HG03571 (cell line): ENCODE data around the gene PLEKHJ1.

ENCODE experiments used
- ATAC-seq: cut with Tn5 transposase; IDR thresholded peaks from one replicate; pipeline ENCODE4 v1.9.1; 2021; ENCODE audit not compliant: unreplicated experiment

Gene PLEKHJ1

DNA sequence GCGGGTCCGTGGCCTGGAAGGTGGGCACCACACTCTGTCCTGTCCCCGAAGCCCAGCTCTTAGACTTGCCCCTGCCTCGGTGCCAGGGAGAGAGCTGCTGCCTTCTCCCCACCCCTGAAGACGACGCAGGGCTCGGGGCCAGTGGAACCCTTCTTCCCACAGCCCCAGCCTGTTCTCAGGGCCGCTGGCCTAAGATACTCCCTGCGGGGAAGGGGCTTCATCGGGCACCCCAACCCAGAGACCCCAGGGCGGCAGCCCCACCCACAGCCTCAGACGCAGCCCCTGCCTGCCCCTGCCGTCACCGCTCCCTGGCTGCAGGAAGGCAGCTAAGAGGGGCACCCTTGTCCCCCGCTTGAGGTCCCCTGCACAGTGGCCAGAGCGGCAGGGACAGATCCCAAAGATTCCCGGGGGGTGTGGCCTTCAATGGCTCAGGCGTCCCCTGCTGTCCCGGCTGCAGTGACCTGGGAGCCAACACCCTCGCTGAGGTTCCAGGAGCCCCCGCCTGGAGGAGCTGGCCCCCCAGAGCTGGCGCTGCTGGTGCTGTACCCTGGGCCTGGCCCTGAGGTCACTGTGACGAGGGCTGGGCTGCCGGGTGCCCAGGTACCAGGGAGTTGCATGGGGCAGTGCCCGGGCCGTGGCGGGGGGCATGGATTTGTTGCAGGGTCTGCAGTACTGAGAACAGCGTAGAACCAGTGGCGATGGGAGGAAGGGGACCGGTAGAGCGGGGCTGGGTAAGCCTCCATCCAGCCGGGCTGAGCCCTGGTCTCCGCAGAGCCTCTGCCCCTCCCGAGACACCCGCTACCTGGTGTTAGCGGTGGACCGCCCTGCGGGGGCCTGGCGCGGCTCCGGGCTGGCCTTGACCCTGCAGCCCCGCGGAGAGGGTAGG lies 14.0 kb upstream of the PLEKHJ1 start:
- no peak for ATAC-seq

DNA sequence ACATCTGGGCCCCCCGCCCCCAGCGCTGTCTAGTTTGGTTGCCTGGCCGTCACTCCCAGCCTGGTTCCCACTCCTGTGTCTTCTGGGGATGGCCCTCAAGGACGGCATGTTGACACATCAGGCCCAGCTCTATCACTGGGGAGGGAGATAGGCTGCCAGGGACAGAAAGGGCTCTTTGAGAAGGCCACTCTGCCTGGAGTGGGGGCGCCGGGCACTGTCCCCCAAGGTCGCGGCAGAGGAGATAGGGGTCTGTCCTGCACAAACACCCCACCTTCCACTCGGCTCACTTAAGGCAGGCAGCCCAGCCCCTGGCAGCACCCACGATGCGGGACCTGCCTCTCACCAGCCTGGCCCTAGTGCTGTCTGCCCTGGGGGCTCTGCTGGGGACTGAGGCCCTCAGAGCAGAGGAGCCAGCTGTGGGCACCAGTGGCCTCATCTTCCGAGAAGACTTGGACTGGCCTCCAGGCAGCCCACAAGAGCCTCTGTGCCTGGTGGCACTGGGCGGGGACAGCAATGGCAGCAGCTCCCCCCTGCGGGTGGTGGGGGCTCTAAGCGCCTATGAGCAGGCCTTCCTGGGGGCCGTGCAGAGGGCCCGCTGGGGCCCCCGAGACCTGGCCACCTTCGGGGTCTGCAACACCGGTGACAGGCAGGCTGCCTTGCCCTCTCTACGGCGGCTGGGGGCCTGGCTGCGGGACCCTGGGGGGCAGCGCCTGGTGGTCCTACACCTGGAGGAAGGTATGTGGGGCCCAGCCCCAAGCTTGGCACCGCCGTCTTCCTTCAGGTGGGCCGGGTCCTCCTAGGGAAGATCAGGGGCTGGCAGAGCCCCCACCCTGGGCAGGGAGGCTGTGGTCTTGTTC lies 13.1 kb upstream of the PLEKHJ1 start, which contains the start of gene AMH:
AMH (plus strand) TSS at position 314 of the 857 bp plus-strand sequence; CDS start at position 324, 10 bp downstream.
- no peak for ATAC-seq

- no peak for ATAC-seq
These were observed 12.2 kb upstream of the PLEKHJ1 start for GRCh38 chr19:2248136-2249009.

DNA sequence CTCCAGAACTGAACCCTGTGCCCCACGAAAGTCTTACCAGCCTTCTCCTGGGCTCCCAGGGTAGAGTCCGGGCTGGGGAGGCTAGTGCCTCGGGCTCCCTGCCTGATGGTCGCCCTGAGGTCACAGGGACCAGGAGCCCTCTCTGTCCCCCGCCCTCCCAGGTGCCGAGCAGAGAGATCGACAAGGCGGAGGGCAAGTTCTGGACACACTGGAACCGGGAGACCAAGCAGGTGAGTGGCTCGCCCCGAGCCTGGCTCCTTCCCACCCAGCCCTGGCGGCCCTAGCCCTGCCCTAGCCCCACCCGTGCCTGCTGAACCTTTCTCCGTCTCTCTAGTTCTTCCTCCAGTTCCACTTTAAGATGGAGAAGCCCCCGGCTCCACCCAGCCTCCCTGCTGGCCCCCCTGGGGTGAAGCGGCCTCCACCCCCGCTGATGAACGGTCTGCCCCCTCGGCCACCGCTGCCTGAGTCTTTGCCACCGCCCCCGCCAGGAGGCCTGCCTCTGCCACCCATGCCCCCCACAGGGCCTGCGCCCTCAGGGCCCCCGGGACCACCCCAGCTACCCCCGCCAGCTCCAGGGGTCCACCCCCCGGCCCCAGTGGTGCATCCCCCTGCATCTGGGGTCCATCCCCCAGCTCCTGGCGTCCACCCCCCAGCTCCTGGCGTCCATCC lies 11.4 kb upstream of the PLEKHJ1 start:
- ATAC-seq, result no peak

DNA sequence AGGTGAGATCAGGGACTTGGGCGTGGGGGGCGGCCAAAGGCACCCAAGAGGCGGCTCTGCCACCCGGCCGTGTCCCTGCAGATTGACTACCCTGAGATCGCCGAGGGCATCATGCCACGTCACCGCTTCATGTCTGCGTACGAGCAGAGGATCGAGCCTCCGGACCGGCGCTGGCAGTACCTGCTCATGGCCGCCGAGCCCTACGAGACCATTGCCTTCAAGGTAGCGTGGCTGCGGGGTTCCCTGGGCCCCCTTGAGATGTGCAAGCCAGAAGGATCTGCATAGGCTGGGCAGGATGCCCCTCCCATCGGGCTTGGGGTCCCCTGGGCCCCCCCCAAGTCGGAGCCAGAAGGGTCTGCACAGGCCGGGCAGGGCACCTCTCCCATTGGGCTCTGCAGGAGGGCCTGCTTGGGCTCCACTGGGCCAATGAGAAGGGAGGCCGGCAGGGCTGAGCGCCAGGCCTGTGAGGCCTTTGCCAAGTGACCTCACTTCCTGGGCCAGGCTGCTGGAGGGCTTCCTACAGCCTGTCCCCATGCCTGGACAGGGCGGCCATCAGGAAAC lies 10.8 kb upstream of the PLEKHJ1 start:
- ATAC-seq, result no peak

GRCh38 chr19:2246014-2246620 lies 10.0 kb upstream of the PLEKHJ1 start:
- ATAC-seq, result no peak

DNA sequence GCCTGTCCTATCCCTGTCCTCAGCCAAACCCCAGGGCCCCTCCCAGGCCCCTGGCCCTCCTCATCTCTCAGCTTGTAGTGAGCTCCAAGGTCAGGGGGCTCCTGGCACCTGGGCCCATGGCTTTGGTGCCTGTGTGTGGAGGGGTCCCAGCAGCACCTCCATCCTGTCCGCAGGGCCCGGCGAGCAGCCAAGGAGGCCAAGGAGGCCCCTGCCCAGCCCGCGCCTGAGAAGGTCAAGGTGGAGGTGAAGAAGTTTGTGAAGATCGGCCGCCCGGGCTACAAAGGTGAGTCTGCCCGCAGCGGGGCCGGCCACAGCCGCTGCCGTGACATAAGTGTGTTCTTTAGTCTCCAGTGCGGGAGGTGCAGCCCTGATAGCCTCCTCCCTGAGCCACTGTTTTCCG lies 9.1 kb upstream of the PLEKHJ1 start:
- no peak for ATAC-seq

- no peak for ATAC-seq
These were observed 8.4 kb upstream of the PLEKHJ1 start for GRCh38 chr19:2244486-2244885.

GRCh38 chr19:2244125-2244411 lies 7.9 kb upstream of the PLEKHJ1 start:
- no peak for ATAC-seq

DNA sequence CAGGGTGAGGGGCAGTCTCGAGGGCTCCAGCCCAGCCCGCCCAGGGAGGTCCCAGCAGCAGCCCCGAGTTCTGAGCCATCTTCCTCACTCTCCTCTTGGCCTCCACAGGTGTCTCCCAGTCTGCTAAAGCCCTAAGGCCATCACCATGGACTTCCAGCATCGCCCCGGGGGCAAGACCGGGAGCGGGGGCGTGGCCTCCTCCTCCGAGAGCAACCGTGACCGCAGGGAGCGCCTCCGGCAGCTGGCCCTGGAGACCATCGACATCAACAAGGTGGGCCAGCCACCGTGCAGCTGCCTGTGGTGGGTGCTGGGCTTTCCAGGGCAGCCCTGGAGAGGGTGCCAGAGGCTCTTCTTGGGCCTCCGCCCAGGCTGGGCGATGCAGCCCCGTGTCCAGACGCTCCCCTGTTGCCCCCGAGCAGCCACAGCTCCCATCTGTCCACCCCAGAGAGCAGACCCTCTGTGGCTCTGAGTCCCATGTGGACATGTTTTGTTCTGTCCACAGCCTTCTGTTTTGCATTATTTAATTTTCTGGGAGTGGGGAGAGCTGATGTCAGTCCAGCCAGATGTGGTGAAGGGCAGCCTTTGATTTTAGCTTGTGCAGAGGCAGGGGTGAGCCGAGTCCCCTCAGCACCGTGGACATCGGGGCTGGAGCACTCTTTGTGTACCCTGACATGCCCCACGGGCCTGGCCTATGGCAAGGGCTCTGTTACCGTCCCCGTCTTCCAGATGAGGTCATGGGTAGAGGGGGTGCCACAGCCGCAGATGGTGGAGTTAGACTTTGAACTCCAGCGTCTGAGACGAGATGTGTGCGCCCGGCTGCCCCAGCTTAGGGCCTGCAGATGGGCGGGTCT lies 7.4 kb upstream of the PLEKHJ1 start:
- ATAC-seq, result no peak

GRCh38 chr19:2242816-2243215 lies 6.7 kb upstream of the PLEKHJ1 start:
- ATAC-seq, result no peak

DNA sequence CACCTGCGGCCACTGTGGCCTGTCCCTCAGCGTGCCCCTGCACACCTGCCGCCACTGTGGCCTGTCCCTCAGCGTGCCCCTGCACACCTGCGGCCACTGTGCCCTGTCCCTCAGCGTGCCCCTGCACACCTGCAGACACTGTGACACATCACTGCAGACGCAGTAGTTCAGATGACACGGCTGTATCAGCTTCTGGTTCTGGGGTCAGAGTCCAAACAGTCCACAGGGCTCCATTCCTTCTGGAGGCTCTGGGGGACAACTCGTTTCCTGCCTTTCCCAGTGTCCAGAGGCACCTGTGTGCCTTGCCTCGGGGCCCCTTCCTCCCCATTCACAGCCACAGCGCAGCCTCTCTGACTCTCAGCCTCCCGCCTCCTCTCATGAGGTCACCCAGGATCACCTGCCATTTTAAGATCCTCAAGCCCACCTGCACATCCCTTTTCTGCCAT lies 6.0 kb upstream of the PLEKHJ1 start:
- ATAC-seq, result no peak

DNA sequence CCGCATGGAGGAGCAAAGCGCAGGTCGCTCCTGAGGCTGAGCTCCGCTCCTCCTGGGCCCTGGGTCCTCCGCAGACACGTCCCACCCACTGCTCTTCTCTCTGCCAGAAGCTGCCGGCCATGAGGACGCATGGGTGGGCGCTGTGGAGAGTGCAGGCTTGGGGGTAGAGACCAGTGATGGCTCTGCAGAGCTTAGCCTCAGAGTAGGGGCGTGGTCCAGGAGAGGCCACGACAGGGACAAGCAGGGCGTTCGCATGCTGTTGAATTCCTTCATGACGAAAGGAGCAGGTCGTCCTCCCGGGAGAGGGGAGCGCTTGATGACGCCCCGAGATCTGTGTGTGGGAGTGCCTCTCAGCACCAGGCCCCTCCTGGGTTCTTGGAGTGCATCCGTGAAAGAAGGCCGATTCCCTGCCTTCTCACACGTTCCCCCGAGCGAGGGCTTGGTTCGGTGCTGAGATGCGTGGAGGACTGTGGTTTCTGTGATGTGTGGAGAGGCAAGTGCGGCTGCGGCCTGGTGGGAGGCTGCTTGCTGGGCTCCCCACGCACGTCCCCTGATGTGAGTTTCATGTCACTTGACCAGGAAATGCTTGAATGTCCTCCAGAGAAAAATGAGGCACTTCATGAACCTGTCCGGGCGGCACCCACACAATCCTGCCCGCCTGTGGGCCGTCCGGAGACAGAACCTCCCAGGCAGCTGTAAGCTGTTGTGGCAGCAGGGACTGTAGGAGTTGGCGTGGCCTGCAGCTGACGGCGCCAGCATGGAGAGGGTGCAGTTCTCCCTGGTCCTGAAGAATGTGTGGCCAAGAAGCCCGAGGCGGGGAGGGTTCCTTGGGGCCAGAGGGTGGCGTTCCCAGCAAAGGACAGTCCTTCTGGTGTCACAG lies 5.0 kb upstream of the PLEKHJ1 start:
- ATAC-seq, result no peak

DNA sequence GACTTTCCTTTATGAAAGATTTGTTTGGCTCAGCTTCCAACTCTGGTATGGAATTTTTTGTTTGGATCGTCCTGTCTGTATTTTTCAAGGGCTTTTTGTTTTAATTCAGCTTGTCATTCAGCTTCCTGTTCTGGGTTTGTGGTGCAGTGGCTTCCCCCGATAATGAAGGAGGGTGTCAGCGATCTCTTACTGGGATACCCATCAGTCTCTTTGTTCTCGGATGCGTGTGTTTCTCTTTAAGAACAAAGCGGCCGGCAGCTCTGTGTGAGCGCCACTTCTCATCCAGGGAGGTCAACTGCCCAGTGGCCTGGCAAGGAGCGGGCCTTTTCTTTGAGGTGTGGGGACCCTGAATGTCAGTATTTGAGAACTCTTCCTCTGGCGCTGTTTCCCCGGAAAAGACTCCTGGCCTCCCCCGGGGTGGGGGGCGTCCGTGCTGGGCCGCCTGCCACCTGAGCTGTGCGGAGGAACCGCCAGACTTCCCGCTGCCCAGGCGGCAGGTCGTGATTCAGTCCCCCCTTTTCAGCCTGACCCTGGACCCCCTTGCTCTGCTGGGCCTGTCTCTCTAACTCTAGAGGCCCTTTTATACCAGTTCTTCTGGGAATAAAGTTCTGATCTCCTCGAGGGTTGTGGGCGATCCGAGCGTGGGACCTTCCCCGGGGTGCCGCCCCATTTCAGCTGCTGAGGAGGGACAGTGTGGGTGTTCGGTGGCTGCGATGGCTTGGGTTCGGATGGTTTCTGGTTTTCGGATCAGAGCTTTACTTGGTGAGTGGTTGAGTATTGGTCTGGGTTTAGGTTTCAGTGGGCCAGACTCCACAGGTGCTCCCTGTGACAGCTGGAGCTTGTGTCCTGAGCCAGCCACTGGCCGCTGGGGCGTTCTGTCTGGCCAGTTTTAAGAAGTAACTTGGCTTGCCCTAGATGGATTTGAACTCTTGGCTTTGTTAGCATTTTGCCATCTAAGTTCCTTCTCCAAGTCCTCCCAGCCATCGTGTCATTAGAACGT lies 3.9 kb upstream of the PLEKHJ1 start:
- ATAC-seq, result no peak

GRCh38 chr19:2239173-2239572 lies 3.0 kb upstream of the PLEKHJ1 start:
- ATAC-seq, result no peak

DNA sequence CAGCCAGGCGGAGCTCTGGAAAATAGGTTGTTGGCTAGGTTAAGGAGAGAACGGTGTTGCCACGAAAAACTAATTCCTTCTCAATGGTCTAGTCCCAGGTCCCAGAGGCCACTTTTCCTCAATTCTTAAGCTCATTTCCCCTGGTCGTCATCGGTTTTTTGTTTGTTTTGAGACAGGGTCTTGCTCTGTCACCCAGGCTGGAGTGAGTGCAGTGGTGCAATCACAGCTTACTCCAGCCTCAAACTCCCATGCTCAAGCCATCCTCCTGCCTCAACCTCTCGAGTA lies 1.7 kb upstream of the PLEKHJ1 start:
- ATAC-seq, result no peak
